Uterus (tissue), 4 donors: ENCODE data around the gene SHANK2. TPM values are rescaled to one million over a fixed set of nuclear protein-coding genes. Genes with fewer than 3 reads are reported as not detected.

Source experiments
- DNase-seq, 2 donors: peaks; one replicate each; pipeline ENCODE4 v3.0.0-alpha.2; 2019 to 2020
- H3K27ac ChIP-seq, 2 donors: fragments of 200-600 bp; sonication (generic); 1 replicate in 1 of 2; 2 replicates in 1 of 2; pipeline ENCODE4 v1.5.1; 2016 to 2018
- H3K27me3 ChIP-seq, 2 donors: fragments of 200-600 bp; sonication (generic); one replicate each; pipeline ENCODE4 v1.5.1; 2018 to 2019; ENCODE audit warnings: control low read depth in 1 of 2
- H3K36me3 ChIP-seq, 2 donors: fragments of 200-600 bp; sonication (generic); one replicate each; pipeline ENCODE4 v1.5.1; 2019; ENCODE audit warnings: control low read depth in 1 of 2
- H3K4me1 ChIP-seq, 2 donors: fragments of 200-600 bp; sonication (generic); one replicate each; pipeline ENCODE4 v1.5.1; 2018 to 2019; ENCODE audit warnings: control low read depth in 1 of 2
- H3K4me3 ChIP-seq, 2 donors: fragments of 200-600 bp; sonication (generic); 1 replicate in 1 of 2; 2 replicates in 1 of 2; pipeline ENCODE4 v1.5.1; 2018 to 2019; ENCODE audit warnings: mild to moderate bottlenecking in 1 of 2
- H3K9me3 ChIP-seq, 2 donors: fragments of 200-600 bp; sonication (generic); one replicate each; pipeline ENCODE4 v1.5.1; 2019; ENCODE audit warnings: control low read depth in 1 of 2
- POLR2A ChIP-seq, 2 donors: fragments of 450-650 bp; IDR thresholded peaks; one replicate each; pipeline ENCODE4 v1.6.1; 2016; ENCODE audit warnings: antibody characterized with exemption in 2 of 2, mild to moderate bottlenecking in 1 of 2, moderate library complexity in 1 of 2
- intact Hi-C: fragments of 100-400 bp; cut with DNase I; formaldehyde crosslinking; loops from one replicate; pipeline ENCODE4 v1.15.1; 2023; ENCODE audit warnings: low total_unique reads
- total RNA-seq, 4 donors: library from RNA; depleted of rRNA in 3 of 4; stranded (reverse); fragments of >200 nt in 3 of 4; gene quantifications; one replicate each; pipeline versions ENCODE4 v1.1.0 to v1.2.4, GENCODE V29; 2014 to 2023
- TF ChIP-seq, protein P1 (sequence below), 4 experiments: fragments of 200-600 bp in 2 of 4; fragments of 450-650 bp in 2 of 4; sonication (generic) in 2 of 4; IDR thresholded peaks; one replicate each; pipeline ENCODE4 v1.5.1; 2016 to 2019; ENCODE audit warnings: antibody characterized with exemption in 4 of 4, mild to moderate bottlenecking in 2 of 4, moderate library complexity in 1 of 4
- donor health status: DM: yes; HTN: yes; CAD: no.

Gene SHANK2
- total RNA-seq, 4 donors from 2014 or later = 0.51 to 6.8 (median 0.99) TPM

DNA sequence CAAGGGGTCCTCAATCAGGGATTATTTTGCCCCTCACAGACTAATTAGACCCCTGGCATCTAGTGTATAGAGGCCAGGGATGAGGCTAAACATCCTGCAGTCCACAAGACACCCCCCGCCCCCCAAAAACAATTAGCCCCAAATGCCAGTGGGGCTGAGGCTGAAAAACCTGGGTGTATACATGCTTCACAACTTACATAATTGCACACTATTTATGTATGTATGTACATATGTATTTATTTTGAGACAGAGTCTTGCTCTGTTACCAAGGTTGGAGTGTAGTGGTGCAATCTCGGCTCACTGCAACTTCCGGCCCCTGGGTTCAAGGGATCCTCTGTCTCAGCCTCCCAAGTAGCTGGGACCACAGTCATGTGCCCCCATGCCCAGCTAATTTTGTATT lies 28.8 kb upstream of the SHANK2 start:
- intact Hi-C loops = no loop called here
- Histone ChIP-seq H3K4me3 (no peak overlapping the region), H3K27me3 (no peaks in the 10 kb centered on the region), H3K27ac (no peak overlapping the region), H3K4me1 (no peaks in the 10 kb centered on the region), H3K36me3 (no peaks in the 10 kb centered on the region), H3K9me3 (no peaks in the 10 kb centered on the region)
- TF ChIP-seq POLR2A (IDR thresholded peaks at IDR 0.05) = no peak
- TF ChIP-seq, protein P1, sequence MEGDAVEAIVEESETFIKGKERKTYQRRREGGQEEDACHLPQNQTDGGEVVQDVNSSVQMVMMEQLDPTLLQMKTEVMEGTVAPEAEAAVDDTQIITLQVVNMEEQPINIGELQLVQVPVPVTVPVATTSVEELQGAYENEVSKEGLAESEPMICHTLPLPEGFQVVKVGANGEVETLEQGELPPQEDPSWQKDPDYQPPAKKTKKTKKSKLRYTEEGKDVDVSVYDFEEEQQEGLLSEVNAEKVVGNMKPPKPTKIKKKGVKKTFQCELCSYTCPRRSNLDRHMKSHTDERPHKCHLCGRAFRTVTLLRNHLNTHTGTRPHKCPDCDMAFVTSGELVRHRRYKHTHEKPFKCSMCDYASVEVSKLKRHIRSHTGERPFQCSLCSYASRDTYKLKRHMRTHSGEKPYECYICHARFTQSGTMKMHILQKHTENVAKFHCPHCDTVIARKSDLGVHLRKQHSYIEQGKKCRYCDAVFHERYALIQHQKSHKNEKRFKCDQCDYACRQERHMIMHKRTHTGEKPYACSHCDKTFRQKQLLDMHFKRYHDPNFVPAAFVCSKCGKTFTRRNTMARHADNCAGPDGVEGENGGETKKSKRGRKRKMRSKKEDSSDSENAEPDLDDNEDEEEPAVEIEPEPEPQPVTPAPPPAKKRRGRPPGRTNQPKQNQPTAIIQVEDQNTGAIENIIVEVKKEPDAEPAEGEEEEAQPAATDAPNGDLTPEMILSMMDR (IDR thresholded peaks at IDR 0.05) = no peak
- DNase-seq = no peak

- TF ChIP-seq, protein P1 (IDR thresholded peaks at IDR 0.05) = no peak
- TF ChIP-seq POLR2A (IDR thresholded peaks at IDR 0.05) = no peak
- Histone ChIP-seq H3K36me3 (no peaks in the 10 kb centered on the region), H3K9me3 (no peaks in the 10 kb centered on the region), H3K4me1 (no peaks in the 10 kb centered on the region), H3K27me3 (no peaks in the 10 kb centered on the region), H3K4me3 (no peak overlapping the region), H3K27ac (no peak overlapping the region)
- DNase-seq = no peak
- intact Hi-C loops = no loop called here
These were observed 27.7 kb upstream of the SHANK2 start for GRCh38 chr11:71279916-71280645.

- no peaks in the 10 kb centered on the region for H3K27me3 ChIP-seq
- H3K4me1 ChIP-seq = no peaks in the 10 kb centered on the region
- H3K4me3 ChIP-seq = no peak overlapping the region
- no peak for TF ChIP-seq POLR2A (IDR thresholded peaks at IDR 0.05)
- TF ChIP-seq, protein P1 (IDR thresholded peaks at IDR 0.05) = no peak
- no peak overlapping the region for H3K27ac ChIP-seq
- DNase-seq = no peak
- peaks cover 0 to 4% of the 10 kb centered on the region in 2 donors for H3K9me3 ChIP-seq
- intact Hi-C loops = no loop called here
- no peaks in the 10 kb centered on the region for H3K36me3 ChIP-seq
These were observed 19.8 kb upstream of the SHANK2 start for GRCh38 chr11:71272161-71272560.

DNA sequence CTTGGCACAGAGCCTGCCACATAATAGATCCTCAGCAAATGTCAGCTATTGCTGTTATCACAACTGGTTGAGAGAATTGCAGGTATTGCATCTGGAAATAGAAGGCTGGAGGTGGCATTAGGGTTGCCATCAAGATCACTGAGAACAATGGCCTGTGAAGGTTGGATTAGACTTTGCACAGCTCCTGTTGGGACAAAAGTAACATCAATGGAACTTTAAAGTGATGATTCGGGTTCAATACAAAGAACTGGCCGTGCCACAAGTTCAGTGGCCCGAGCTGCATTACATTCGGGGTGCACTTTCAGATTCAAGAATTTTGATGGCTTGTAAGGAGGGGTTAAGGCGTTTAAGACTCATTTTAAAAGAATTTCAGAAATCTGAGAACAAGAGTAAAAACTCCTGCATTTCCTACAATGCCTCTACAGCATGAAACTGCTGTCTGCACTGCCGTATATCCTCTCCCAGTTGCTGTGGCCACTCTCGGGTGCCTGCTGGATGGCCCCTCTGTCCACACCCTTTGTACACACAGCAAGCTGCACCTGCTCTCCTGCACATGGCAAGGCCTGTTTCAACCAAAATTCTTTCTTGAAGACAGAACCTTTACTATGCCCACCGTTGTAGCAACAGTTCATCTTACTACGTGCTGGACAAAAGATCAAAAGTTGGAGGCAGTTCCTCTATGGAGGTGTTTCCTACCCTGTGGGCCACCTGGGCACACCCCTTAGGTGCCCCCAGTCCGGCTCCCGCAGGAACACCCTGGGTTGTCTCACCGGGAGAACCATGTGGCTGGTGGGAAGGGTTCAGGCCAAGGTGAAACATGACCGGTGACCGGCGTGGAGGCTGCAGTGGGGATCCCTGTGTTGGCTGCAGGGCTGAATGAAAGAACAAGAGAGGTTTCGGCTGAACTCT lies 17.5 kb upstream of the SHANK2 start:
- Histone ChIP-seq H3K27me3 (no peaks in the 10 kb centered on the region), H3K9me3 (peaks cover 0 to 4% of the 10 kb centered on the region in 2 donors), H3K4me3 (no peak overlapping the region), H3K36me3 (no peaks in the 10 kb centered on the region), H3K4me1 (no peaks in the 10 kb centered on the region), H3K27ac (no peak overlapping the region)
- TF ChIP-seq, protein P1 (IDR thresholded peaks at IDR 0.05) = no peak
- no peak for TF ChIP-seq POLR2A (IDR thresholded peaks at IDR 0.05)
- intact Hi-C loops = no loop called here
- DNase-seq = no peak
